ENCODE measurements around the gene MMS22L.

MMS22L gene

DNA sequence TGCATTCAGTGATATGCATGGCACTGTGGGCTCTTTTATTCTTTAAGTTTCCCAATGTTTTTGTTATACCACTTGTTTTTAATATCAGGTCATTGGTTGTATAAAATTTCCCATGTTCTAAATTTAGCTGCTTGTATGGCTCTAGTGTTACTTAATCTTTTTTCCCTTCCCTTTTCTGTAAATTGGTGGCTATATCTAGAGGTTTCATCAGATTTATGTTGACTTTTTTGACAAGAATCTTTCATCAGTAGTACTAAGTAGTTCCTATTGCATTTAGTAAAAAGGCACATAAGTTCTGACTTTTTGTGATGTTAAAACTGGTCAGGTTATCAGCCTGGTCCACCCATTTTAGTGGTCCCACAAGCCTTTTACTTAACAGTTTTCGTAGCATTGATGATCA is 51.1 kb downstream of the MMS22L start:
- Histone ChIP-seq H3K9me3 (ENCODE audit: control insufficient read depth, low read length) (no peaks in the 10 kb centered on the region), H3K27me3 (replicated peaks; ENCODE audit: control insufficient read depth, insufficient read depth, low read length) (no peaks in the 10 kb centered on the region), H3K4me3 (ENCODE audit: low read length) (no peak overlapping the region), H3K4me1 (ENCODE audit: control insufficient read depth, insufficient read depth, low read length) (no peaks in the 10 kb centered on the region), H3K36me3 (ENCODE audit: control insufficient read depth, insufficient read depth, low read length, severe bottlenecking) (no peaks in the 10 kb centered on the region), H3K9ac (ENCODE audit: low read length) (no peak overlapping the region)
- DNase-seq (ENCODE audit: low read depth): no peak

DNA sequence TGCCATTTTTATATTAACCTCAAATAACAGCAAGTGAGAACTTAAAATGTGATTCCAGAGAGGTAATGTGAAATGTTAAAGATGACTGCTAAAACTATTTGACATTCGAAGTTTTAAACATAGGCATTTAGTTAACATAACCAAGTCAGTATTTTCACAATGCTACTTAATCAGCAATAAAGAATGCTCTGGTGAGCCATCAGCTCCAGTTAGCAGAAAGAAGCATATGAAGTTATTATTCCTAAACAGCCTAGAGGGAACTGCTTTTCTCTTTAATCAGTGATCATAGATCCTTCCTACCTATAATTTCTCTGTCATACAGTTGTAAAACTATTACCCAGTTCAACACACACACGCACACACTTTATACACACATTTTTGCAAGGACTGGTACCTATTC is 60.1 kb downstream of the MMS22L start:
- H3K9me3 ChIP-seq (ENCODE audit: control insufficient read depth, low read length): no peaks in the 10 kb centered on the region
- H3K4me1 ChIP-seq (ENCODE audit: control insufficient read depth, insufficient read depth, low read length): peaks cover 11% of the 10 kb centered on the region
- no peak overlapping the region for H3K9ac ChIP-seq (ENCODE audit: low read length)
- DNase-seq (ENCODE audit: low read depth): peak; percentile 33
- no peaks in the 10 kb centered on the region for H3K36me3 ChIP-seq (ENCODE audit: control insufficient read depth, insufficient read depth, low read length, severe bottlenecking)
- H3K27me3 ChIP-seq (replicated peaks; ENCODE audit: control insufficient read depth, insufficient read depth, low read length): no peaks in the 10 kb centered on the region
- no peak overlapping the region for H3K4me3 ChIP-seq (ENCODE audit: low read length)

DNA sequence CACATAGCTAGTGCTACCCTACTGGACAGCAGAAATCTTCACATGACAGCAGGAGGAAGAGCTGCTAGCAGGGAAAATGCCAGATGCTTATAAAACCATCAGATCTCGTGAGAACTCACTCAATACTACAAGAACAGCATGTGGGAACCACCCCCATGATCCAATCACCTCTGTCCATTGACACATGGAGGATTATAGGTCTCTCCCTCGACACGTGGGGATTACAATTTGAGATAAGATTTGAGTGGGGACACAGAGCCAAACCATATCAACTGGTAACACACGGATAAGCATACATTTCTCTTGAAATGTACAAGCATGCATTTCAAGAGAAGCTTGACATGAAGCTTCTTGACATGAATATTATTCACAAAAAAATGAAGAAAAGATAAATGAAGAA is 64.1 kb downstream of the MMS22L start:
- Histone ChIP-seq H3K27me3 (replicated peaks; ENCODE audit: control insufficient read depth, insufficient read depth, low read length) (no peaks in the 10 kb centered on the region), H3K4me1 (ENCODE audit: control insufficient read depth, insufficient read depth, low read length) (peaks cover 11% of the 10 kb centered on the region), H3K9ac (ENCODE audit: low read length) (no peak overlapping the region), H3K36me3 (ENCODE audit: control insufficient read depth, insufficient read depth, low read length, severe bottlenecking) (no peaks in the 10 kb centered on the region), H3K9me3 (ENCODE audit: control insufficient read depth, low read length) (no peaks in the 10 kb centered on the region), H3K4me3 (ENCODE audit: low read length) (no peak overlapping the region)
- DNase-seq (ENCODE audit: low read depth): no peak

DNA sequence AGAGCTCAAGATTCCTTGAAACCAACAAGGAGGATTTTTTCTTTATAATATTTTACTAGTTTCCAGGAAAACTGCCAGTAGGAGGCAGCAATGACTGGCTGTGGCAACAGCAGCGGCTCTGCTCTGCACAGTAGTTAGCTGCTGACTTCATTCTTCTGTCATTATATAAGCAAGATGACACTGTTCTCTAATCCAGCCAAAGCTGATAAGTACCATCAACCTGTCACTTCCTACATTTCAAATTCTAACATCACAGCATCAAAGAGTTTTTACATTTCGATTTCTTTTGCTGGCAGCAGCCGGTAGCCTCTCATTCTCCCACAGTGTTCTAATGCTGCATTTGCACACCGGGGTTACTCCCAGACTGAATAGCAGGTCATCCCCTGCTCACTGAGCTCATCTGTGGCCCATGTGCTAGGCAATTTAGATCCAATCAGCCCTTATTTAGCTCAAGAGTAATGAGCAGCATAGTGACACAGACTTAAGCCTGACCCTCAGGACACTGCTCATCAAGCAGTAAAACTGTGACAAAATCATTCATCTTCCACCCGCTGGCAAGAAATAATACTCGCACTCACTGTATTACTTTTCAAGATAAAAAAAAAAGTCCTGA is 67.8 kb downstream of the MMS22L start:
- peak; percentile 79 for DNase-seq (ENCODE audit: low read depth)
- Histone ChIP-seq H3K9ac (ENCODE audit: low read length) (no peak overlapping the region), H3K4me3 (ENCODE audit: low read length) (no peak overlapping the region), H3K9me3 (ENCODE audit: control insufficient read depth, low read length) (no peaks in the 10 kb centered on the region), H3K27me3 (replicated peaks; ENCODE audit: control insufficient read depth, insufficient read depth, low read length) (no peaks in the 10 kb centered on the region), H3K4me1 (ENCODE audit: control insufficient read depth, insufficient read depth, low read length) (no peaks in the 10 kb centered on the region), H3K36me3 (ENCODE audit: control insufficient read depth, insufficient read depth, low read length, severe bottlenecking) (no peaks in the 10 kb centered on the region)

DNA sequence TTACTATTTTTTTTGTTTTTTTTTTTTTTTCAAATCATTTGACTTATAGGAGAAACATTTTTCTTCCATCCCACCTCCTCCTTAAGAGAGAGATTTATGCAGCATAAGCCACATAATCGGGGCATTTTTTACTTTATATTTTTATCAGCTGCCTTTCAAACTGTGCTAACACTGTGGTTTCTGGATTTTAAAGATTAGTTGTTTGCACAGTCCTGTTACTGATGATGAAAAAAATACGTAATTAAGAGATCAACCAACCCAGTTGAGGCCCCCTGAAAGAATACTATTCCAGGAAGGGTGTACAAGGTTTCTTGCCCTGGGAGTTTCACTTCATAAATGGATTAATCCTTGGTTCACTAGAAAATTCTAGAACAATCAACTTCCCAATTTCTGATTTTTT is 68.3 kb downstream of the MMS22L start:
- no peaks in the 10 kb centered on the region for H3K36me3 ChIP-seq (ENCODE audit: control insufficient read depth, insufficient read depth, low read length, severe bottlenecking)
- no peaks in the 10 kb centered on the region for H3K27me3 ChIP-seq (replicated peaks; ENCODE audit: control insufficient read depth, insufficient read depth, low read length)
- no peaks in the 10 kb centered on the region for H3K9me3 ChIP-seq (ENCODE audit: control insufficient read depth, low read length)
- no peak for DNase-seq (ENCODE audit: low read depth)
- no peak overlapping the region for H3K9ac ChIP-seq (ENCODE audit: low read length)
- no peak overlapping the region for H3K4me3 ChIP-seq (ENCODE audit: low read length)
- no peaks in the 10 kb centered on the region for H3K4me1 ChIP-seq (ENCODE audit: control insufficient read depth, insufficient read depth, low read length)

DNA sequence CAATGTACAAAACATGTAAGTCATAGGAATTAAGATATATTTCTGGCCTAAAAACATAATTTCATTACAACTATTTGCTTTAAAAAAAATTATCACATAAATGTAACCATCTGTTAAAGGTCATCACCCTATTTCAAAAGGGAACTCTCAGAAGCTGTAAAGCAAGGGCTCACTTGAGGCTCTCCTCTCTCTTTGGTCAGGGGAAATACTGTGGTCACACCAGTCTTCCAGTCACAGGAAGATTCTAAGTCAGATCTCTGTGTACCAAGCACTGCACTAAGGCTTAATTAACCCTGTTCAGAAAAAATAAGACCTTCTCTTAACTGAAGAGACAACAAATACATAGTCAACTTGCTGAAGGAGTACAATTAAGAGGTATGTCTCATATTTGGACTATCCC is 75.6 kb downstream of the MMS22L start:
- Histone ChIP-seq H3K36me3 (ENCODE audit: control insufficient read depth, insufficient read depth, low read length, severe bottlenecking) (no peaks in the 10 kb centered on the region), H3K9ac (ENCODE audit: low read length) (no peak overlapping the region), H3K4me1 (ENCODE audit: control insufficient read depth, insufficient read depth, low read length) (peaks cover 4% of the 10 kb centered on the region), H3K27me3 (replicated peaks; ENCODE audit: control insufficient read depth, insufficient read depth, low read length) (no peaks in the 10 kb centered on the region), H3K4me3 (ENCODE audit: low read length) (no peak overlapping the region), H3K9me3 (ENCODE audit: control insufficient read depth, low read length) (no peaks in the 10 kb centered on the region)
- no peak for DNase-seq (ENCODE audit: low read depth)

DNA sequence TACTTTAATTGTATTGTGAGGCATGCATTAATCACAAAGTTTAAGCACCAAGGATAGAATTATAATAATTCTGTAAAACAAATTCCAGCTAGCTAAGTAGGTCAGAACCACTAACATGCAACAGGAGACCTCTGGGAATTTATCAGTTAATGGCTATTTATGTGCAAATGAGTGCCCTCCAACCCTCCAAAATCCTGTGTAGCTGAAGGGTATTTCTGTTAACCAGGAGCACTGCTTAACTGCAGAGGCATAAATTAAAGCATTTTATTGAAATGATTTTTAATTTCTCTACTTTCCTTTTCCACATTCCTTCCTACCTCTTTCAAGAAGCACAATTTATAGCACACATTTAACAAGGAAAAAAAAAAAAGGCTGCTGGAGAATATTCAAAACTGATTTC is 77.0 kb downstream of the MMS22L start:
- no peak for DNase-seq (ENCODE audit: low read depth)
- H3K27me3 ChIP-seq (replicated peaks; ENCODE audit: control insufficient read depth, insufficient read depth, low read length): no peaks in the 10 kb centered on the region
- H3K36me3 ChIP-seq (ENCODE audit: control insufficient read depth, insufficient read depth, low read length, severe bottlenecking): no peaks in the 10 kb centered on the region
- no peaks in the 10 kb centered on the region for H3K9me3 ChIP-seq (ENCODE audit: control insufficient read depth, low read length)
- peaks cover 4% of the 10 kb centered on the region for H3K4me1 ChIP-seq (ENCODE audit: control insufficient read depth, insufficient read depth, low read length)
- H3K9ac ChIP-seq (ENCODE audit: low read length): no peak overlapping the region
- no peak overlapping the region for H3K4me3 ChIP-seq (ENCODE audit: low read length)

DNA sequence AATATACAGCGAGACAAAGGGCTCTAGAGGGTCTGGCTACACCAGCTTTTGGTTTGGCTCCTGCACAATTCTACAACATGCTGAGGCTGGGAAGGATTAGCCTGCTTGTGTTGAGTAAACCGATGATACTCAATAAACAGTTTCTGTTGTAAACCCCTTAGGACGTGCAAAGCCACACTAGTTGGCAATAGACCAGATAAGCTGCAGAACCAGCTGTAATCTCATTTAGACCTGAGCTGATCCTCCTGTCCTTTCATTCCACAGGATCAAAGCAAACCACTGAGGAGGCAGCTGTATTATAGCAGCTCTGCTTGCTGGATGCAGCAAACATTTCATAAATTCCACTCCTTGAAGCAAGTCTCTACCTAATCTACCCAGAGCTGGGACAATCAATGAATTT is 79.7 kb downstream of the MMS22L start:
- no peak overlapping the region for H3K9ac ChIP-seq (ENCODE audit: low read length)
- H3K4me3 ChIP-seq (ENCODE audit: low read length): no peak overlapping the region
- no peaks in the 10 kb centered on the region for H3K27me3 ChIP-seq (replicated peaks; ENCODE audit: control insufficient read depth, insufficient read depth, low read length)
- no peaks in the 10 kb centered on the region for H3K9me3 ChIP-seq (ENCODE audit: control insufficient read depth, low read length)
- no peaks in the 10 kb centered on the region for H3K36me3 ChIP-seq (ENCODE audit: control insufficient read depth, insufficient read depth, low read length, severe bottlenecking)
- H3K4me1 ChIP-seq (ENCODE audit: control insufficient read depth, insufficient read depth, low read length): peaks cover 4% of the 10 kb centered on the region
- no peak for DNase-seq (ENCODE audit: low read depth)

DNA sequence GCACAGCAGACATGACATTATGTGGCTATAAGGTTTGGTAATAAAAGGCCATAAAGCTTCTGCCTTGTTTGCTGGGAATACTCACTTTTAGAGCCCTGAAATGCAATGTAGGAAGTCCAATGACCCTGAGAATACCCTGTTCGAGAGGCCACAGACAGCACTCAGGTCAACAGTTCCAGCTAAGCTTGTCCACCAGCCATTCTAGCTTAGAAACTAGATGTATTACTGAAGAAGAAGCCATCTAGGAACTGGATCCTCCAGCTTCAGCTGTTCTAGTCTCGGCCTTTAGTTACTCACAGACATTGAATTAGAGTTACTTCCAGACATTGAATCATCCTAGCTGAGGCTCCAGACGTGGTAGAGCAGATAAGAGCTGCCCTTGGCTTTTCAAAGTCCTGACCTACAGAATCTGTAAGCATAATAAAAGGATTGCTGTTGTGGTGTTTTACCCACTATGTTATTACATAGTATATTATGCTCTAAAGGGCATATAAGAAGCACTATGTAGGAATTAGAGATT is 84.9 kb downstream of the MMS22L start:
- Histone ChIP-seq H3K27me3 (replicated peaks; ENCODE audit: control insufficient read depth, insufficient read depth, low read length) (no peaks in the 10 kb centered on the region), H3K4me1 (ENCODE audit: control insufficient read depth, insufficient read depth, low read length) (peaks cover 6% of the 10 kb centered on the region), H3K9ac (ENCODE audit: low read length) (no peak overlapping the region), H3K36me3 (ENCODE audit: control insufficient read depth, insufficient read depth, low read length, severe bottlenecking) (no peaks in the 10 kb centered on the region), H3K9me3 (ENCODE audit: control insufficient read depth, low read length) (no peaks in the 10 kb centered on the region), H3K4me3 (ENCODE audit: low read length) (no peak overlapping the region)
- no peak for DNase-seq (ENCODE audit: low read depth)

DNA sequence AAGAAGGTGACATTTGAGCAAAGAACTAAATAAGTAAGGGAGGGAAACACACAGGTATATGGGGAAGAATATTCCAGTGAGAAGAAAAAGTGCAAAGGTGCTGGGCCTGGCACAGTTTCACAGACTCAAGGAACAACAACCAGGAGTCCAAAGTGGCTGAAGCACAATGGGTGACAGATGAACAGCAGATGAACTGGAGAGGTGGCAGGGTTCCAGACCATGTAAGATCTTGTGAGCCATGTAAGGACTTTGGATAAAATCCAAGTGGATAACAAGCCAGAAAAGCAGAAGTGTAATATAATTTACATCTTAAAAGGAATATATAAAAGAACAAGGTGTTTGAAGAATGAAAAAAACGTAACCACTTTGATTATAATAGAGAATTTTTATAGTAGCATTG is 87.9 kb downstream of the MMS22L start:
- H3K4me1 ChIP-seq (ENCODE audit: control insufficient read depth, insufficient read depth, low read length): peaks cover 11% of the 10 kb centered on the region
- H3K36me3 ChIP-seq (ENCODE audit: control insufficient read depth, insufficient read depth, low read length, severe bottlenecking): no peaks in the 10 kb centered on the region
- no peak for DNase-seq (ENCODE audit: low read depth)
- H3K27me3 ChIP-seq (replicated peaks; ENCODE audit: control insufficient read depth, insufficient read depth, low read length): no peaks in the 10 kb centered on the region
- H3K4me3 ChIP-seq (ENCODE audit: low read length): no peak overlapping the region
- no peak overlapping the region for H3K9ac ChIP-seq (ENCODE audit: low read length)
- H3K9me3 ChIP-seq (ENCODE audit: control insufficient read depth, low read length): no peaks in the 10 kb centered on the region

DNA sequence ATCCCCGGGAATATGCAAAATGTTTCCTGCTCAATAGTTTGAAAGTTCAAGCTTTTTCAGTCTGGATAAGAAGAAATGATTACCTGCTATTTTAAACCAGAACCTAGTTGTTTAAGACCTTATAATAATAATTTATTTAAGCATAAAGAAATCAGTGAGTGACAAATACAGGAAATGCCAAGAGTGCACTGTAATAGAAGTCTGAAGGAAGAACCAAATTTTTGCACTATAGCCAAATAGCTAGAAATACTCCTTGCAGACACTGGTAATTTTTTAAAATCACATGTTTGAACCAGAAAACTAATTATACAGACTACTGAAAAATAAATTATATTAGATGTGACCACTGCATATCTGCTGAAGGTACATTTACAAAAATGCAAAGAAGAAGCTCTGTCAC is 93.2 kb downstream of the MMS22L start:
- DNase-seq (ENCODE audit: low read depth): peak; percentile 61
- H3K9me3 ChIP-seq (ENCODE audit: control insufficient read depth, low read length): no peaks in the 10 kb centered on the region
- H3K36me3 ChIP-seq (ENCODE audit: control insufficient read depth, insufficient read depth, low read length, severe bottlenecking): no peaks in the 10 kb centered on the region
- no peaks in the 10 kb centered on the region for H3K27me3 ChIP-seq (replicated peaks; ENCODE audit: control insufficient read depth, insufficient read depth, low read length)
- H3K4me1 ChIP-seq (ENCODE audit: control insufficient read depth, insufficient read depth, low read length): peaks cover 11% of the 10 kb centered on the region
- no peak overlapping the region for H3K9ac ChIP-seq (ENCODE audit: low read length)
- H3K4me3 ChIP-seq (ENCODE audit: low read length): no peak overlapping the region

DNA sequence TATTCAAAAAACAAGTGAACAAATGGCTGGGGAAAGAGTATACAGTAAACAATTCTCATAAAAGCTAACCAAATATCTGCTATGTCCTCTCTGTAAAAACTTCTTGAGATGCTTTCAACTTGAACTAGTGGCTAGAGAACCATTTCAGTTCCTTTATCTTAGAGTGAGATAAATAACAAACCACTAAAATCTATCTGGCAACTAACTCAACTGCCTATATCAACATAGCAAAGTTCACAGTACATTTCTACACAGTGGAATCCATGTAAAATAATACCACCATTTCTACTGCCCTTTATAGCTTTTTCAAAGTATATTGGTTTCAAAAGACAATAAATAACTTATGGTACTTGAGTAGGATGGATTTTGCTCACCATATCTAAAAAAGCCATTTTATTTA is 95.1 kb downstream of the MMS22L start:
- no peaks in the 10 kb centered on the region for H3K36me3 ChIP-seq (ENCODE audit: control insufficient read depth, insufficient read depth, low read length, severe bottlenecking)
- no peak overlapping the region for H3K4me3 ChIP-seq (ENCODE audit: low read length)
- DNase-seq (ENCODE audit: low read depth): peak; percentile 2
- H3K9ac ChIP-seq (ENCODE audit: low read length): no peak overlapping the region
- H3K9me3 ChIP-seq (ENCODE audit: control insufficient read depth, low read length): no peaks in the 10 kb centered on the region
- H3K27me3 ChIP-seq (replicated peaks; ENCODE audit: control insufficient read depth, insufficient read depth, low read length): no peaks in the 10 kb centered on the region
- H3K4me1 ChIP-seq (ENCODE audit: control insufficient read depth, insufficient read depth, low read length): peaks cover 11% of the 10 kb centered on the region
